ENCODE measurements around the gene FAM13C. TPM values are rescaled to one million over a fixed set of nuclear protein-coding genes. Genes with fewer than 3 reads are reported as not detected.

FAM13C gene
- polyA plus RNA-seq, 1 of the 3 experiments (the other 2 are of a cell fraction) = 7.6 TPM

GRCh38 chr10:59276919-59277318, 85.4 kb downstream of the FAM13C start:
- H3K4me3 ChIP-seq (ENCODE audit: low read depth in 2 of 2, low read length in 1 of 2) = no peak overlapping the region
- no peaks in the 10 kb centered on the region for H3K27me3 ChIP-seq (ENCODE audit: insufficient read depth)
- TF ChIP-seq EZH2phosphoT487 (IDR thresholded peaks at IDR 0.05; ENCODE audit: borderline replicate concordance, low read depth) (no peak), USF2 (IDR thresholded peaks at IDR 0.05; ENCODE audit: borderline replicate concordance, low read depth, low read length) (no peak), MXI1 (IDR thresholded peaks at IDR 0.05; ENCODE audit: low read depth, low read length) (no peak)
- DNase-seq = no peak
- H3F3A ChIP-seq (replicated peaks; ENCODE audit: insufficient read depth) = no peaks in the 10 kb centered on the region
- H3K9me3 ChIP-seq = no peaks in the 10 kb centered on the region
- H4K20me1 ChIP-seq (ENCODE audit: insufficient read depth) = no peaks in the 10 kb centered on the region
- H3K36me3 ChIP-seq (replicated peaks in 1 of 2; ENCODE audit: control insufficient read depth in 1 of 2, insufficient read depth in 2 of 2, low read length in 1 of 2) = peaks cover 3 to 11% of the 10 kb centered on the region in 2 experiments
- no peaks in the 10 kb centered on the region for H3K79me2 ChIP-seq (ENCODE audit: insufficient read depth)
- H3K4me2 ChIP-seq = no peak overlapping the region
- no peaks in the 10 kb centered on the region for H3K9me2 ChIP-seq
- H3K4me1 ChIP-seq (ENCODE audit: control insufficient read depth in 1 of 2, insufficient read depth in 2 of 2, low read depth in 1 of 2, low read length in 1 of 2) = no peaks in the 10 kb centered on the region; a peak in 2 of 4 replicates
- no peak overlapping the region for H2AFZ ChIP-seq (ENCODE audit: low read depth)
- H3K27ac ChIP-seq (ENCODE audit: low read depth in 2 of 2, low read length in 1 of 2) = no peak overlapping the region
- ChIA-PET POLR2A (no interaction called here), CTCF (interaction anchor here (0.9 to 1.0 kb wide), 2 partner anchors 21 to 304 kb away, joined by 3 read pairs; no protein-coding TSS in a partner anchor)
- no peak overlapping the region for H3K9ac ChIP-seq

DNA sequence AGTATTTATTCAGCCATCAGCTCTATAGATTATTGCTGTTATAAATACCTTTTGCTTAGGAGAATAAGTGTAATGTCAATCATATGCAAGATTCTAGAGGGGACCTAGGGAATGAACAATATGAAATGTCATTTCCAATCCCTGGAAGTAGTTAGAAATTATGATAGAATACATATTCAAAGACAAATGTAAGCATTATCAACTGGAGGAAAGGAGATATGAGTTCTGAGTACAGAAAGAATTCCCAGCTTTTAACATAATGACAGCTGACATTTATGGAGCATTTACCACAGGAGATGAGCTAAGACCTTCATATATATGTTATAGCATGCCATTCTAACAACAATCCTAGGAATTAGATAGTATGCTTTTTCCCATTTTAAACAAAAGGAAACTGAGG, 86.2 kb downstream of the FAM13C start:
- DNase-seq = no peak
- no peak overlapping the region for H3K9ac ChIP-seq
- no peaks in the 10 kb centered on the region for H3K9me2 ChIP-seq
- H3K36me3 ChIP-seq (replicated peaks in 1 of 2; ENCODE audit: control insufficient read depth in 1 of 2, insufficient read depth in 2 of 2, low read length in 1 of 2) = peaks cover under 1 to 9% of the 10 kb centered on the region in 2 experiments
- no peak overlapping the region for H3K4me2 ChIP-seq
- H3K27me3 ChIP-seq (ENCODE audit: insufficient read depth) = no peaks in the 10 kb centered on the region
- H4K20me1 ChIP-seq (ENCODE audit: insufficient read depth) = no peaks in the 10 kb centered on the region
- TF ChIP-seq, protein P1, sequence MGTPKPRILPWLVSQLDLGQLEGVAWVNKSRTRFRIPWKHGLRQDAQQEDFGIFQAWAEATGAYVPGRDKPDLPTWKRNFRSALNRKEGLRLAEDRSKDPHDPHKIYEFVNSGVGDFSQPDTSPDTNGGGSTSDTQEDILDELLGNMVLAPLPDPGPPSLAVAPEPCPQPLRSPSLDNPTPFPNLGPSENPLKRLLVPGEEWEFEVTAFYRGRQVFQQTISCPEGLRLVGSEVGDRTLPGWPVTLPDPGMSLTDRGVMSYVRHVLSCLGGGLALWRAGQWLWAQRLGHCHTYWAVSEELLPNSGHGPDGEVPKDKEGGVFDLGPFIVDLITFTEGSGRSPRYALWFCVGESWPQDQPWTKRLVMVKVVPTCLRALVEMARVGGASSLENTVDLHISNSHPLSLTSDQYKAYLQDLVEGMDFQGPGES (IDR thresholded peaks at IDR 0.05; ENCODE audit: low read depth, low read length) = no peak
- TF ChIP-seq TCF12 (IDR thresholded peaks at IDR 0.05) (no peak), GATA2 (CRISPR knock-in tag; IDR thresholded peaks at IDR 0.05) (no peak), RXRA (IDR thresholded peaks at IDR 0.05; ENCODE audit: borderline replicate concordance, low read depth) (no peak)
- TF ChIP-seq, protein P2, sequence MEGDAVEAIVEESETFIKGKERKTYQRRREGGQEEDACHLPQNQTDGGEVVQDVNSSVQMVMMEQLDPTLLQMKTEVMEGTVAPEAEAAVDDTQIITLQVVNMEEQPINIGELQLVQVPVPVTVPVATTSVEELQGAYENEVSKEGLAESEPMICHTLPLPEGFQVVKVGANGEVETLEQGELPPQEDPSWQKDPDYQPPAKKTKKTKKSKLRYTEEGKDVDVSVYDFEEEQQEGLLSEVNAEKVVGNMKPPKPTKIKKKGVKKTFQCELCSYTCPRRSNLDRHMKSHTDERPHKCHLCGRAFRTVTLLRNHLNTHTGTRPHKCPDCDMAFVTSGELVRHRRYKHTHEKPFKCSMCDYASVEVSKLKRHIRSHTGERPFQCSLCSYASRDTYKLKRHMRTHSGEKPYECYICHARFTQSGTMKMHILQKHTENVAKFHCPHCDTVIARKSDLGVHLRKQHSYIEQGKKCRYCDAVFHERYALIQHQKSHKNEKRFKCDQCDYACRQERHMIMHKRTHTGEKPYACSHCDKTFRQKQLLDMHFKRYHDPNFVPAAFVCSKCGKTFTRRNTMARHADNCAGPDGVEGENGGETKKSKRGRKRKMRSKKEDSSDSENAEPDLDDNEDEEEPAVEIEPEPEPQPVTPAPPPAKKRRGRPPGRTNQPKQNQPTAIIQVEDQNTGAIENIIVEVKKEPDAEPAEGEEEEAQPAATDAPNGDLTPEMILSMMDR (IDR thresholded peaks at IDR 0.05) = no peak
- no peak overlapping the region for H2AFZ ChIP-seq (ENCODE audit: low read depth)
- POLR2A ChIA-PET = no interaction called here
- no peak overlapping the region for H3K27ac ChIP-seq (ENCODE audit: low read depth in 2 of 2, low read length in 1 of 2)
- peaks cover 0 to 4% of the 10 kb centered on the region in 2 experiments; a peak in 2 of 4 replicates for H3K4me1 ChIP-seq (ENCODE audit: control insufficient read depth in 1 of 2, insufficient read depth in 2 of 2, low read depth in 1 of 2, low read length in 1 of 2)
- CTCF ChIA-PET = no interaction called here
- H3K79me2 ChIP-seq (ENCODE audit: insufficient read depth) = no peaks in the 10 kb centered on the region
- H3K9me3 ChIP-seq = no peaks in the 10 kb centered on the region
- no peak overlapping the region for H3K4me3 ChIP-seq (ENCODE audit: low read depth in 2 of 2, low read length in 1 of 2)
- no peaks in the 10 kb centered on the region for H3F3A ChIP-seq (replicated peaks; ENCODE audit: insufficient read depth)
